ENCODE measurements around the gene SMNDC1. TPM values are rescaled to one million over a fixed set of nuclear protein-coding genes. Genes with fewer than 3 reads are reported as not detected.
"Not testable (repeated sequence)": the region's sequence is repeated elsewhere in the genome, so short reads cannot be mapped to it uniquely, and the experiment has no call there.

SMNDC1 gene
- total RNA-seq, 2 experiments from 2014 or later = 39.7 to 42.4 TPM

DNA sequence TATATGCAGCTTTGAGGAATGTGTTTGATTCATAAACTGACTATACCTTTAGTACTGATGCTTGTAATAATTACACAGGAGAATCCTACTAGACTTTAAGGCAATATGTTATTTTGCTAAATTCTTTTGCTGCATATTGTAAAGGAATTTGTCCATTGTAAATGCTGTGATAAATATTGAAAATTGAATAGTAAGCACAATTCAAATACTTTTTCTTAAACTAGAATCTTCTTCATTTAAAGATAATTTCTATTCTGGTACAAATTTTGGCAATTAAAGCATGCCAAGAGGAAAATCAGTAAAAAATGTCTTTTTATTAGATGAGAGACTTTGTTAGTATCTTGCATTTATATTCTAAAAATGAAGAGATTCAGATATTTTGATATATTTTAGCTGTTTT is 45.4 kb downstream of the SMNDC1 start:
- H3K9me3 Mint-ChIP-seq = peaks cover 3% of the 10 kb centered on the region
- H3K4me3 Mint-ChIP-seq = no peak overlapping the region
- TF ChIP-seq CTCF (IDR thresholded peaks at IDR 0.05) = no peak
- no peak for DNase-seq
- ChIA-PET POLR2A (interaction anchor here (0.8 kb wide), 1 partner anchor 9 kb away, joined by 3 read pairs; no protein-coding TSS in a partner anchor), CTCF (interaction anchor here (0.8 to 2.3 kb wide), 7 partner anchors 8 to 238 kb away, joined by 3 to 9 read pairs (median 3); partner anchors contain the start of gene DUSP5)
- H3K4me1 Mint-ChIP-seq (ENCODE audit: low read depth) = no peaks in the 10 kb centered on the region
- intact Hi-C loops (cut with micrococcal nuclease) = no loop called here
- no peak for ATAC-seq
- H3K36me3 Mint-ChIP-seq (ENCODE audit: low read depth) = peaks cover 12% of the 10 kb centered on the region
- H3K27ac Mint-ChIP-seq = no peak overlapping the region
- H3K27me3 Mint-ChIP-seq = peaks cover 3% of the 10 kb centered on the region

- intact Hi-C loops (cut with micrococcal nuclease) = no loop called here
- POLR2A ChIA-PET = interaction anchor here (0.8 to 1.0 kb wide), 2 partner anchors 9 to 35 kb away, joined by 3 read pairs; no protein-coding TSS in a partner anchor
- peaks cover 4% of the 10 kb centered on the region for H3K9me3 Mint-ChIP-seq
- peaks cover 19% of the 10 kb centered on the region for H3K36me3 Mint-ChIP-seq (ENCODE audit: low read depth)
- DNase-seq (no peak), ATAC-seq (no peak)
- no peak for TF ChIP-seq CTCF (IDR thresholded peaks at IDR 0.05)
- no peak overlapping the region for H3K4me3 Mint-ChIP-seq
- CTCF ChIA-PET = interaction anchor here (1.0 to 2.3 kb wide), 5 partner anchors 9 to 20 kb away, joined by 3 to 9 read pairs (median 3); no protein-coding TSS in a partner anchor
- H3K27me3 Mint-ChIP-seq = peaks cover 9% of the 10 kb centered on the region
- H3K27ac Mint-ChIP-seq = no peak overlapping the region
- no peaks in the 10 kb centered on the region for H3K4me1 Mint-ChIP-seq (ENCODE audit: low read depth)
Measured at GRCh38 chr10:110258542-110258941, 46.2 kb downstream of the SMNDC1 start.

GRCh38 chr10:110254467-110254866 is 50.3 kb downstream of the SMNDC1 start:
- no peak for TF ChIP-seq CTCF (IDR thresholded peaks at IDR 0.05)
- Mint-ChIP-seq H3K4me3 (no peak overlapping the region), H3K4me1 (ENCODE audit: low read depth) (peaks cover 27% of the 10 kb centered on the region), H3K36me3 (ENCODE audit: low read depth) (peaks cover 20% of the 10 kb centered on the region), H3K9me3 (peaks cover 4% of the 10 kb centered on the region), H3K27ac (no peak overlapping the region), H3K27me3 (peaks cover 10% of the 10 kb centered on the region)
- ATAC-seq = no peak
- intact Hi-C loops (cut with micrococcal nuclease) = loop anchor here (5.0 kb wide), 1 partner anchor 47 kb away; the partner anchor contains the start of gene MXI1
- no peak for DNase-seq
- ChIA-PET POLR2A (no interaction called here), CTCF (interaction anchor here (1.1 to 2.0 kb wide), 3 partner anchors 13 to 116 kb away, joined by 3 to 6 read pairs (median 5); no protein-coding TSS in a partner anchor)

GRCh38 chr10:110252151-110252550 is 52.6 kb downstream of the SMNDC1 start:
- Mint-ChIP-seq H3K4me1 (ENCODE audit: low read depth) (peaks cover 33% of the 10 kb centered on the region), H3K36me3 (ENCODE audit: low read depth) (peaks cover 27% of the 10 kb centered on the region), H3K27me3 (peaks cover 10% of the 10 kb centered on the region), H3K27ac (no peak overlapping the region), H3K9me3 (peaks cover 4% of the 10 kb centered on the region), H3K4me3 (no peak overlapping the region)
- no peak for DNase-seq
- ChIA-PET CTCF (interaction anchor here (0.8 to 2.0 kb wide), 5 partner anchors 9 to 114 kb away, joined by 3 to 7 read pairs (median 5); no protein-coding TSS in a partner anchor), POLR2A (interaction anchor here (1.9 kb wide), 1 partner anchor 41 kb away, joined by 6 read pairs; no protein-coding TSS in a partner anchor)
- no peak for TF ChIP-seq CTCF (IDR thresholded peaks at IDR 0.05)
- peak; percentile 25 for ATAC-seq
- intact Hi-C loops (cut with micrococcal nuclease) = loop anchor here (5.0 kb wide), 1 partner anchor 45 kb away; the partner anchor contains the start of gene MXI1

- POLR2A ChIA-PET = interaction anchor here (1.9 kb wide), 1 partner anchor 40 kb away, joined by 6 read pairs; no protein-coding TSS in a partner anchor
- CTCF ChIA-PET = interaction anchor here (0.8 to 2.0 kb wide), 6 partner anchors 9 to 113 kb away, joined by 3 to 7 read pairs (median 4); no protein-coding TSS in a partner anchor
- peak overlapping the region; percentile 22 for H3K27ac Mint-ChIP-seq
Measured at GRCh38 chr10:110251392-110251791, 53.3 kb downstream of the SMNDC1 start.

DNA sequence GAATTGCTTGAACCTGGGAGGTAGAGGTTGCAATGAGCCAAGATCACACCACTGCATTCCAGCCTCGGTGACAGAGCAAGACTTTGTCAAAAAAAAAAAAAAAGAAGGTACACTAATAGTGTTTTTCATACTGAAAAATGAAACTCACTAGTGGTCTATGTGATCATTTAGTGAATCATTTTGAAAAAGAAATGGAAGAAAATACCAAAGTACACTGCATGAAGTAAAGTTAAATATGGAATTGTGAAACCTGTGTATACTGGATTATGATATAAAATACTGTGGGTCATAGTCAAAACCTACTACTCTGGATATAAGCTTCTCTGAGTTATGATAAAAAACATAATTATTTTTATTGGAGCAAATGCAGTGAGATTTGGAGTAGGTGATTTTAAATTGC is 55.2 kb downstream of the SMNDC1 start:
- H3K9me3 Mint-ChIP-seq; H3K4me3 Mint-ChIP-seq; H3K27ac Mint-ChIP-seq; intact Hi-C loops (cut with micrococcal nuclease): not testable (repeated sequence)
- Mint-ChIP-seq H3K4me1 (ENCODE audit: low read depth) (peaks cover 33% of the 10 kb centered on the region), H3K36me3 (ENCODE audit: low read depth) (peaks cover 31% of the 10 kb centered on the region), H3K27me3 (peaks cover 21% of the 10 kb centered on the region)
- DNase-seq (peak; percentile 28), ATAC-seq (peak; percentile 66)
- POLR2A ChIA-PET = interaction anchor here (0.6 to 1.3 kb wide), 5 partner anchors 9 to 129 kb away, joined by 3 to 4 read pairs (median 3); no protein-coding TSS in a partner anchor
- CTCF ChIA-PET = interaction anchor here (0.7 to 1.4 kb wide), 4 partner anchors 10 to 44 kb away, joined by 3 to 4 read pairs (median 3); no protein-coding TSS in a partner anchor

More at GRCh38 chr10:110251392-110251791, 53.3 kb downstream of the SMNDC1 start:
- H3K36me3 Mint-ChIP-seq (ENCODE audit: low read depth) = peaks cover 35% of the 10 kb centered on the region
- peak; percentile 72 for ATAC-seq
- H3K4me3 Mint-ChIP-seq, DNase-seq, H3K9me3 Mint-ChIP-seq: not testable (repeated sequence)
- peaks cover 33% of the 10 kb centered on the region for H3K4me1 Mint-ChIP-seq (ENCODE audit: low read depth)
- peaks cover 16% of the 10 kb centered on the region for H3K27me3 Mint-ChIP-seq
- intact Hi-C loops (cut with micrococcal nuclease) = loop anchor here (5.0 kb wide), 1 partner anchor 44 kb away; the partner anchor contains the start of gene MXI1

GRCh38 chr10:110247833-110248232 is 56.9 kb downstream of the SMNDC1 start:
- ATAC-seq; H3K27ac Mint-ChIP-seq; intact Hi-C loops (cut with micrococcal nuclease); POLR2A ChIA-PET; H3K4me3 Mint-ChIP-seq; CTCF ChIA-PET; H3K9me3 Mint-ChIP-seq; DNase-seq: not testable (repeated sequence)
- Mint-ChIP-seq H3K4me1 (ENCODE audit: low read depth) (peaks cover 33% of the 10 kb centered on the region), H3K36me3 (ENCODE audit: low read depth) (peaks cover 22% of the 10 kb centered on the region), H3K27me3 (peaks cover 12% of the 10 kb centered on the region)

All from activated CD8-positive, alpha-beta T cell treated with anti-CD3 and anti-CD28 coated beads for 36 hours (primary cell).